IMR-90 (cell line): ENCODE results near the gene CPN2. TPM values are rescaled to one million over a fixed set of nuclear protein-coding genes. Genes with fewer than 3 reads are reported as not detected.

Experiments used
- ATAC-seq: fragments of 200-7000 bp; cut with Tn5 transposase; 2 replicates; pipeline ENCODE4 v1.9.1; 2020; ENCODE audit warnings: low read depth, mild to moderate bottlenecking, moderate library complexity
- BruUV-seq: library from RNA; stranded (reverse); fragments of 400-500 nt; replicated peaks from 2 replicates; lab custom pipeline; 2021; lab: Mats Ljungman, UMichigan
- CTCF ChIA-PET: fragments of 300-600 bp; formaldehyde crosslinking; extraction: SDS; loops from one replicate; lab custom pipeline; 2021; ENCODE audit warnings: antibody characterized with exemption; lab: Yijun Ruan, JAX
- POLR2A ChIA-PET: fragments of 300-600 bp; sonication (Branson Sonifier 250); formaldehyde crosslinking; loops from one replicate; lab custom pipeline; 2022; ENCODE audit warnings: antibody characterized with exemption; ENCODE audit not compliant: unreplicated experiment; lab: Charles Lee
- DNase-seq: peaks from one replicate; pipeline ENCODE4 v3.0.0; 2013
- H2AFZ ChIP-seq: replicated peaks from 2 replicates; pipeline ENCODE3; 2013; ENCODE audit warnings: low read length, mild to moderate bottlenecking; ENCODE audit not compliant: poor library complexity
- H2AK5ac ChIP-seq: 2 replicates; pipeline ENCODE4 v1.6.1; 2013; ENCODE audit warnings: low read depth, low read length, inconsistent platforms
- H2AK9ac ChIP-seq: replicated peaks from 2 replicates; pipeline ENCODE3; 2013; ENCODE audit warnings: mild to moderate bottlenecking, low read depth, low read length, moderate library complexity; ENCODE audit not compliant: poor library complexity
- H2BK120ac ChIP-seq: 2 replicates; pipeline ENCODE4 v1.6.1; 2013; ENCODE audit warnings: low read depth, low read length, inconsistent platforms
- H2BK15ac ChIP-seq: 3 replicates; pipeline ENCODE4 v1.6.1; 2013; ENCODE audit warnings: low read depth, low read length, inconsistent platforms
- H2BK20ac ChIP-seq: 2 replicates; pipeline ENCODE4 v1.6.1; 2013; ENCODE audit warnings: low read depth, mild to moderate bottlenecking, inconsistent platforms, low read length, moderate library complexity
- H2BK5ac ChIP-seq: 2 replicates; pipeline ENCODE4 v1.6.1; 2013; ENCODE audit warnings: mild to moderate bottlenecking, low read depth, low read length, inconsistent platforms; ENCODE audit not compliant: poor library complexity, severe bottlenecking
- H3K14ac ChIP-seq: replicated peaks from 2 replicates; pipeline ENCODE4 v1.6.1; 2013; ENCODE audit warnings: low read depth, low read length, inconsistent platforms
- H3K18ac ChIP-seq: 2 replicates; pipeline ENCODE4 v1.6.1; 2013; ENCODE audit warnings: low read depth, low read length, control low read depth
- H3K23ac ChIP-seq: 2 replicates; pipeline ENCODE4 v1.6.1; 2013; ENCODE audit warnings: low read depth, low read length, inconsistent platforms
- H3K27ac ChIP-seq: 2 replicates; pipeline ENCODE4 v1.5.1; 2013; ENCODE audit warnings: mild to moderate bottlenecking, control low read depth, low read length; ENCODE audit not compliant: insufficient read depth
- H3K27me3 ChIP-seq: 2 replicates; pipeline ENCODE4 v1.6.1; 2013; ENCODE audit warnings: low read length; ENCODE audit not compliant: control insufficient read depth, insufficient read depth
- H3K36me3 ChIP-seq: 2 replicates; pipeline ENCODE4 v1.6.1; 2013; ENCODE audit warnings: low read length, mixed read lengths; ENCODE audit not compliant: control insufficient read depth, insufficient read depth
- H3K4ac ChIP-seq: 2 replicates; pipeline ENCODE4 v1.6.1; 2013; ENCODE audit warnings: low read depth, low read length, inconsistent platforms
- H3K4me1 ChIP-seq: 2 replicates; pipeline ENCODE4 v1.6.1; 2013; ENCODE audit warnings: low read length, mixed read lengths; ENCODE audit not compliant: control insufficient read depth, insufficient read depth
- H3K4me2 ChIP-seq: 2 replicates; pipeline ENCODE4 v1.6.1; 2013; ENCODE audit warnings: low read depth, mild to moderate bottlenecking, control low read depth, low read length, moderate library complexity
- H3K4me3 ChIP-seq: 2 replicates; pipeline ENCODE4 v1.5.1; 2013; ENCODE audit warnings: low read depth, mild to moderate bottlenecking, control low read depth, low read length, moderate library complexity; ENCODE audit not compliant: insufficient read depth
- H3K56ac ChIP-seq: 2 replicates; pipeline ENCODE4 v1.6.1; 2013; ENCODE audit warnings: low read length, inconsistent platforms; ENCODE audit not compliant: insufficient read depth; ENCODE audit errors: extremely low read depth
- H3K79me1 ChIP-seq, 2 experiments: 2 replicates each; pipeline ENCODE4 v1.6.1; 2013; ENCODE audit warnings: low read length in 2 of 2, inconsistent platforms in 1 of 2, low read depth in 1 of 2
- H3K9ac ChIP-seq: 2 replicates; pipeline ENCODE4 v1.6.1; 2013; ENCODE audit warnings: low read depth, low read length, control low read depth
- H3K9me1 ChIP-seq: 2 replicates; pipeline ENCODE4 v1.6.1; 2013; ENCODE audit warnings: low read length, inconsistent platforms; ENCODE audit not compliant: insufficient read depth
- H3K9me3 ChIP-seq: 2 replicates; pipeline ENCODE4 v1.6.1; 2013; ENCODE audit warnings: low read length; ENCODE audit not compliant: control insufficient read depth, insufficient read depth
- H4K20me1 ChIP-seq: 2 replicates; pipeline ENCODE4 v1.6.1; 2013; ENCODE audit warnings: low read length, inconsistent platforms; ENCODE audit not compliant: insufficient read depth
- H4K5ac ChIP-seq: 2 replicates; pipeline ENCODE4 v1.6.1; 2013; ENCODE audit warnings: mild to moderate bottlenecking, low read depth, low read length, control low read depth
- H4K8ac ChIP-seq, 2 experiments: 2 replicates each; pipeline ENCODE4 v1.6.1; 2013; ENCODE audit warnings: low read depth in 2 of 2, low read length in 2 of 2, control low read depth in 1 of 2, inconsistent platforms in 1 of 2
- H4K91ac ChIP-seq: 2 replicates; pipeline ENCODE4 v1.6.1; 2013; ENCODE audit warnings: low read depth, low read length, inconsistent platforms; ENCODE audit not compliant: insufficient read depth
- MAZ ChIP-seq: IDR thresholded peaks from 2 replicates; pipeline ENCODE4 v1.6.1; 2012; ENCODE audit warnings: low read depth, mild to moderate bottlenecking, low read length, improper control_type of control experiment, moderate library complexity, borderline replicate concordance
- WGBS, 2 experiments: methylation state at CpG; one replicate each; pipeline versions ENCODE4 v1.1.5 to v1.1.7; 2013; ENCODE audit warnings: missing lambda C conversion rate in 2 of 2; ENCODE audit not compliant: insufficient read length in 1 of 2; ENCODE audit errors: extremely low coverage in 2 of 2; 5-methylcytosine and 5-hydroxymethylcytosine counted together
- dilution Hi-C: fragments of 300-500 bp; cut with HindIII; formaldehyde crosslinking; loops from one replicate; pipeline ENCODE4 v1.14.3; 2018; ENCODE audit warnings: low sequenced_read_pairs; ENCODE audit not compliant: unreplicated experiment
- in situ Hi-C: fragments of 300-500 bp; cut with MboI; formaldehyde crosslinking; loops from 3 replicates; pipeline ENCODE4 v1.14.3; 2019; ENCODE audit warnings: low sequenced_read_pairs, inconsistent platforms, mixed read lengths
- intact Hi-C: fragments of 100-400 bp; cut with micrococcal nuclease; formaldehyde crosslinking; loops from 2 replicates; pipeline ENCODE4 v1.10.0; 2022
- polyA plus RNA-seq, 3 experiments: library from polyadenylated mRNA; depleted of rRNA; stranded (reverse); fragments of >200 nt; gene quantifications; 2 replicates each; pipeline ENCODE4 v1.2.3, GENCODE V29; 2012; ENCODE audit warnings: low replicate concordance in 1 of 3
- total RNA-seq: library from RNA; depleted of rRNA; stranded (reverse); fragments of >200 nt; gene quantifications from 2 replicates; pipeline ENCODE4 v1.2.3, GENCODE V29; 2012

Gene CPN2
- total and polyA plus RNA-seq, 2 of the 4 experiments (the other 2 are of a cell fraction), result 0.07 TPM; not detected in 1

DNA sequence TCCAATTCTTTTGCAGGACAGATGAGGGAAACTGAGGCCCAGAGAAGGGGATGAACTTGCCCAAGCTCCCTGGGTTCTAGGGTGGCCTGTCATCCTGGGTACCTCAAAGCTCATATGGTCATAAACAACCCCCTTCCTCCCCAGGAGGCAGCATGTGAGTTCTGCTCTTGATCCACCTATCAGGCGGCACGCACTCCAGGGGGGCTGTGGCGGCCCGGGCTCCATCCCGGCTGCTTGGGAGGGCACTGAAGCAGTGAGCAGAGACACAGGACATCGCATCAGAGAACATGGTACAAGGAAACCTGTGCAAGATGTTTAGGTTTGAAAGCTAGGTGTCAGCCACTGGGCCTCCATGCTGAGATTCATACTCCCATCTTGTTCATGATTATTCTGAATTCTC lies 34.2 kb downstream of the CPN2 start:
- no peak for TF ChIP-seq MAZ
- ChIA-PET POLR2A (no interaction called here), CTCF (interaction anchor here (0.6 to 2.5 kb wide), 2 partner anchors 535 to 562 kb away, joined by 5 to 83 read pairs; no protein-coding TSS in a partner anchor)
- in situ Hi-C loops (loop anchor here (5.0 to 10.0 kb wide), 3 partner anchors 180 to 652 kb away; partner anchors contain the start of gene HES1), intact Hi-C loops (loop anchor here (5.0 to 10.0 kb wide), 3 partner anchors 245 to 1852 kb away; no protein-coding TSS in a partner anchor), dilution Hi-C loops (no loop called here)
- Histone ChIP-seq H3K9me1 (no peaks in the 10 kb centered on the region), H2AK9ac (no peak overlapping the region), H3K27me3 (peaks cover 53% of the 10 kb centered on the region), H4K8ac (no peak overlapping the region), H3K4me1 (peaks cover 3% of the 10 kb centered on the region; the same call in 1 of the 2 replicates), H3K36me3 (no peaks in the 10 kb centered on the region), H2BK20ac (no peak overlapping the region), H3K18ac (no peak overlapping the region), H4K5ac (no peak overlapping the region), H2AK5ac (no peak overlapping the region), H3K56ac (no peak overlapping the region), H3K79me1 (no peaks in the 10 kb centered on the region), H4K91ac (no peak overlapping the region), H3K4ac (no peak overlapping the region), H2BK120ac (no peak overlapping the region), H3K27ac (no peak overlapping the region), H3K23ac (no peak overlapping the region), H2AFZ (no peak overlapping the region), H2BK15ac (no peak overlapping the region), H3K9me3 (peaks cover 12% of the 10 kb centered on the region), H3K14ac (no peak overlapping the region), H4K20me1 (no peaks in the 10 kb centered on the region), H3K4me2 (no peak overlapping the region), H2BK5ac (no peak overlapping the region), H3K9ac (no peak overlapping the region), H3K4me3 (no peak overlapping the region)
- DNase-seq (no peak), ATAC-seq (no peak)
- no CpG with 5 or more reads among the region's 6 CpGs for WGBS, 2 experiments
- BruUV-seq, result no TSS peak
